Posterior vena cava (tissue), 2 donors: ENCODE data around the gene ICAM5. TPM values are rescaled to one million over a fixed set of nuclear protein-coding genes. Genes with fewer than 3 reads are reported as not detected.
A peak's percentile ranks its signal among the peaks of the same experiment; 100 is the strongest.
"Not testable (repeated sequence)": the region's sequence is repeated elsewhere in the genome, so short reads cannot be mapped to it uniquely, and the experiment has no call there.

Source experiments
- DNase-seq: peaks from one replicate; pipeline ENCODE4 v3.0.0-alpha.2; 2020; ENCODE audit warnings: low spot score
- intact Hi-C, 2 donors: fragments of 100-400 bp; cut with DNase I; formaldehyde crosslinking; loops; one replicate each; pipeline versions ENCODE4 v1.14.1 to v1.14.2; 2022 to 2023
- long read RNA-seq, 2 donors: library from polyadenylated mRNA; unstranded; transcript quantifications; one replicate each; pipeline ENCODE4 v2.0.0, GENCODE V29; 2020 to 2021
- total RNA-seq, 2 donors: library from RNA; stranded (reverse); fragmentation: NEBNext Ultra II Directional; extraction: Animal tissue kit (Norgen Biotek cat#: 25700); gene quantifications; one replicate each; pipeline ENCODE4 v1.2.1, GENCODE V29; 2021
- donor health status: DM: yes; HTN: yes; CAD: no.
- donor health status: DM: yes; HTN: yes; CAD: no.

ICAM5 gene
- under 1 TPM; 0.33 to 0.83 TPM for total RNA-seq
- long read RNA-seq, donor 1, partial matches to known transcripts = 0 of 2 reads
- long read RNA-seq, donor 1, other reads (novel, unspliced or antisense) = 1 of 2 reads
- long read RNA-seq, donor 2 = 0 reads

GRCh38 chr19:10289836-10290356, at the start of gene ICAM5:
Gene ICAM5 (plus strand): TSS chr19:10289952. CDS start chr19:10290044, 92 bp downstream.
- intact Hi-C loops = no loop called here
- peak; percentile 52 for DNase-seq

- not testable (repeated sequence) for DNase-seq
- intact Hi-C loops = loop anchor here (10.0 kb wide), 1 partner anchor 127 kb away; the partner anchor contains the start of genes EIF3G (in 2 of the 2) and P2RY11 (in 2 of the 2)
Observed at GRCh38 chr19:10241826-10242449, 47.8 kb upstream of the ICAM5 start.

GRCh38 chr19:10243606-10244005, 46.1 kb upstream of the ICAM5 start:
- DNase-seq = no peak
- intact Hi-C loops = loop anchor here (10.0 kb wide), 1 partner anchor 129 kb away; the partner anchor contains the start of genes EIF3G (in 2 of the 2) and P2RY11 (in 2 of the 2)

GRCh38 chr19:10245189-10245939, 44.4 kb upstream of the ICAM5 start:
- intact Hi-C loops = loop anchor here (10.0 kb wide), 1 partner anchor 131 kb away; the partner anchor contains the start of genes EIF3G (in 2 of the 2) and P2RY11 (in 2 of the 2)
- no peak for DNase-seq

- intact Hi-C loops = loop anchor here (10.0 kb wide), 1 partner anchor 132 kb away; the partner anchor contains the start of genes EIF3G (in 2 of the 2) and P2RY11 (in 2 of the 2)
- no peak for DNase-seq
Observed at GRCh38 chr19:10246511-10246910, 43.2 kb upstream of the ICAM5 start.

GRCh38 chr19:10251792-10252694, 37.7 kb upstream of the ICAM5 start, which contains the start of gene MRPL4:
Gene MRPL4 (plus strand): TSS chr19:10252214. CDS start chr19:10252254, 40 bp downstream.
- DNase-seq = peak; percentile 98
- intact Hi-C loops = loop anchor here in 1 of 2 donors (10.0 kb wide), 1 partner anchor 317 kb away; the partner anchor contains the start of gene OLFM2

- DNase-seq = no peak
Observed at GRCh38 chr19:10252707-10253106, 37.0 kb upstream of the ICAM5 start.

GRCh38 chr19:10254244-10254643, 35.5 kb upstream of the ICAM5 start:
- intact Hi-C loops = loop anchor here in 1 of 2 donors (10.0 kb wide), 1 partner anchor 319 kb away; the partner anchor contains the start of gene OLFM2
- DNase-seq = no peak

More at GRCh38 chr19:10252707-10253106, 37.0 kb upstream of the ICAM5 start:
- intact Hi-C loops = loop anchor here in 1 of 2 donors (10.0 kb wide), 1 partner anchor 318 kb away; the partner anchor contains the start of gene OLFM2

GRCh38 chr19:10255358-10255757, 34.4 kb upstream of the ICAM5 start:
- intact Hi-C loops = loop anchor here in 1 of 2 donors (10.0 kb wide), 1 partner anchor 321 kb away; the partner anchor contains the start of gene OLFM2
- DNase-seq = no peak

GRCh38 chr19:10256551-10256950, 33.2 kb upstream of the ICAM5 start:
- no peak for DNase-seq
- intact Hi-C loops = loop anchor here in 1 of 2 donors (10.0 kb wide), 1 partner anchor 322 kb away; the partner anchor contains the start of gene OLFM2

- intact Hi-C loops = loop anchor here in 1 of 2 donors (10.0 kb wide), 1 partner anchor 322 kb away; the partner anchor contains the start of gene OLFM2
- no peak for DNase-seq
Observed at GRCh38 chr19:10256970-10257615, 32.7 kb upstream of the ICAM5 start.

- intact Hi-C loops = loop anchor here in 1 of 2 donors (10.0 kb wide), 1 partner anchor 323 kb away; the partner anchor contains the start of gene OLFM2
- no peak for DNase-seq
Observed at GRCh38 chr19:10258080-10258710, 31.6 kb upstream of the ICAM5 start.

- intact Hi-C loops = loop anchor here in 1 of 2 donors (10.0 kb wide), 1 partner anchor 325 kb away; the partner anchor contains the start of gene OLFM2
Observed at GRCh38 chr19:10259162-10259905, 30.4 kb upstream of the ICAM5 start.

GRCh38 chr19:10260141-10260584, 29.6 kb upstream of the ICAM5 start:
- no peak for DNase-seq
- intact Hi-C loops = no loop called here

More at GRCh38 chr19:10259162-10259905, 30.4 kb upstream of the ICAM5 start:
- DNase-seq = peak; percentile 93

- intact Hi-C loops = no loop called here
- DNase-seq = no peak
Observed at GRCh38 chr19:10262771-10263170, 27.0 kb upstream of the ICAM5 start.

- DNase-seq = no peak
- intact Hi-C loops = no loop called here
Observed at GRCh38 chr19:10266706-10267105, 23.0 kb upstream of the ICAM5 start.
